ENCODE results near the gene ZNF780B. TPM values are rescaled to one million over a fixed set of nuclear protein-coding genes. Genes with fewer than 3 reads are reported as not detected.

The ZNF780B gene
- total and polyA plus RNA-seq, 2 of the 8 experiments (the other 6 are each of a cell fraction or from before 2014, with no cell fraction given): 3.1 to 22.4 TPM

GRCh38 chr19:40013991-40014390 is 42.0 kb downstream of the ZNF780B start:
- DNase-seq (ENCODE audit: low read depth in 1 of 2, low spot score in 2 of 2) (no peak), FAIRE-seq (no peak)
- Histone ChIP-seq H3K27me3 (replicated peaks in 1 of 4; ENCODE audit: control insufficient read depth in 3 of 4, extremely low read depth in 1 of 4, insufficient read depth in 3 of 4, low read length in 3 of 4) (no peaks in the 10 kb centered on the region), H4K91ac (replicated peaks; ENCODE audit: insufficient read length, low read length) (no peak overlapping the region), H4K20me1 (replicated peaks in 1 of 2; ENCODE audit: control insufficient read depth in 1 of 2, insufficient read depth in 2 of 2, low read length in 2 of 2) (no peaks in the 10 kb centered on the region), H2AK5ac (ENCODE audit: low read depth, low read length) (no peak overlapping the region), H3K4me3 (ENCODE audit: extremely low read depth in 1 of 4, insufficient read depth in 2 of 4, low read depth in 3 of 4, low read length in 4 of 4) (no peak overlapping the region), H4K5ac (ENCODE audit: insufficient read length, low read depth, low read length) (no peak overlapping the region), H4K8ac (ENCODE audit: extremely low read depth, insufficient read depth, low read length) (no peak overlapping the region), H3K9ac (replicated peaks in 1 of 4; ENCODE audit: extremely low read depth in 1 of 4, low read depth in 3 of 4, low read length in 3 of 4) (no peak overlapping the region), H3K23ac (ENCODE audit: insufficient read length) (no peak overlapping the region), H2BK5ac (ENCODE audit: low read depth, low read length) (no peak overlapping the region), H2BK12ac (ENCODE audit: low read depth, low read length) (no peak overlapping the region), H3K36me3 (ENCODE audit: control insufficient read depth in 2 of 4, insufficient read depth in 4 of 4, low read length in 3 of 4) (peaks cover 0 to 14% (median 1%) of the 10 kb centered on the region in 4 experiments; a peak in 2 of 8 replicates), H3K18ac (ENCODE audit: extremely low read depth, low read length) (no peak overlapping the region), H3K14ac (ENCODE audit: insufficient read length) (no peak overlapping the region), H2BK20ac (ENCODE audit: low read length) (no peak overlapping the region), H3K4me1 (replicated peaks in 1 of 4; ENCODE audit: control insufficient read depth in 3 of 4, insufficient read depth in 4 of 4, low read length in 3 of 4) (no peaks in the 10 kb centered on the region), H3K23me2 (ENCODE audit: low read depth, low read length) (no peaks in the 10 kb centered on the region), H2AFZ (ENCODE audit: low read length) (no peak overlapping the region), H3K79me1 (ENCODE audit: low read depth, low read length) (no peaks in the 10 kb centered on the region), H3K79me2 (ENCODE audit: control insufficient read depth in 1 of 2, insufficient read depth in 2 of 2, low read length in 2 of 2) (no peaks in the 10 kb centered on the region), H3K9me3 (ENCODE audit: insufficient read depth in 2 of 2, low read depth in 1 of 2, low read length in 1 of 2) (peaks cover 38 to 47% of the 10 kb centered on the region in 2 experiments), H3K56ac (replicated peaks; ENCODE audit: insufficient read length, low read depth, low read length) (no peak overlapping the region), H3K4me2 (ENCODE audit: insufficient read depth in 1 of 2, low read depth in 2 of 2, low read length in 2 of 2) (no peak overlapping the region), H3K27ac (ENCODE audit: low read depth, low read length) (no peak overlapping the region), H2BK15ac (ENCODE audit: low read length) (no peak overlapping the region), H2BK120ac (replicated peaks; ENCODE audit: low read depth, low read length) (no peak overlapping the region), H3K4ac (replicated peaks; ENCODE audit: insufficient read length, low read depth, low read length) (no peak overlapping the region)
- no peak for TF ChIP-seq CHD2 (IDR thresholded peaks at IDR 0.05; ENCODE audit: low read length)
- peak; percentile 50; the same call in 1 of the 2 replicates for TF ChIP-seq ZNF274 (IDR thresholded peaks at IDR 0.05; ENCODE audit: borderline replicate concordance, extremely low read depth, low read length)
- CTCF ChIA-PET (ENCODE audit: partially characterized antibody): no interaction called here
- POLR2A ChIA-PET (ENCODE audit: partially characterized antibody): no interaction called here
- 91% methylated on average over 4 of the region's 4 CpGs; no CpG with 5 or more reads in 1 of the 2 experiments for WGBS, 2 experiments (ENCODE audit: extremely low coverage in 1 of 2, insufficient coverage in 1 of 2, insufficient read length in 1 of 2, insufficient replicate concordance in 2 of 2, low coverage in 1 of 2, low lambda C conversion rate in 2 of 2, missing lambda C conversion rate in 1 of 2)

Measured in H1 (cell line).